Measurements from ENCODE around the gene ABCA3.

Gene ABCA3

DNA sequence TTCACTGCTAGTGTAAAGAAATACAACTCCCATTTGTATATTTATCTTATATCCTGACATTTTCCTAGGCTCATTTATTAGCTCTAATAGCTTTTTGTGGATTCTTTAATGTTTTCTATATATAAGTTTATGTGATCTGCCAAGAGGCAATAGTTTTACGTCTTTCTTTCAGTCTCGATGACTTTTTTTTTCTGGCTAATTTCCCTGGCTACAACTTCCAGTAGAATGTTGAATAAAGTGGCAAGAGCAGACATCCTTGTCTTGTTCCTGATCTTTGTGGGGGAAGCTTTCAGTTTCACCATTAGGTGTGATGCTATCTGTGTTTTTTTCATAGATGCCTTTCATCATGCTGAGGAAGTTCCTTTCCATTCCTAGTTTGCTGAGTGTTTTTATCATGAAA, 43.9 kb upstream of the ABCA3 start:
- H3K4me1 Mint-ChIP-seq = peaks cover 12% of the 10 kb centered on the region
- TF ChIP-seq, protein P1, sequence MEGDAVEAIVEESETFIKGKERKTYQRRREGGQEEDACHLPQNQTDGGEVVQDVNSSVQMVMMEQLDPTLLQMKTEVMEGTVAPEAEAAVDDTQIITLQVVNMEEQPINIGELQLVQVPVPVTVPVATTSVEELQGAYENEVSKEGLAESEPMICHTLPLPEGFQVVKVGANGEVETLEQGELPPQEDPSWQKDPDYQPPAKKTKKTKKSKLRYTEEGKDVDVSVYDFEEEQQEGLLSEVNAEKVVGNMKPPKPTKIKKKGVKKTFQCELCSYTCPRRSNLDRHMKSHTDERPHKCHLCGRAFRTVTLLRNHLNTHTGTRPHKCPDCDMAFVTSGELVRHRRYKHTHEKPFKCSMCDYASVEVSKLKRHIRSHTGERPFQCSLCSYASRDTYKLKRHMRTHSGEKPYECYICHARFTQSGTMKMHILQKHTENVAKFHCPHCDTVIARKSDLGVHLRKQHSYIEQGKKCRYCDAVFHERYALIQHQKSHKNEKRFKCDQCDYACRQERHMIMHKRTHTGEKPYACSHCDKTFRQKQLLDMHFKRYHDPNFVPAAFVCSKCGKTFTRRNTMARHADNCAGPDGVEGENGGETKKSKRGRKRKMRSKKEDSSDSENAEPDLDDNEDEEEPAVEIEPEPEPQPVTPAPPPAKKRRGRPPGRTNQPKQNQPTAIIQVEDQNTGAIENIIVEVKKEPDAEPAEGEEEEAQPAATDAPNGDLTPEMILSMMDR (IDR thresholded peaks at IDR 0.05; ENCODE audit: unreplicated experiment in 3 of 3) = no peak
- H3K9me3 Mint-ChIP-seq = peaks cover 15% of the 10 kb centered on the region
- no peaks in the 10 kb centered on the region for H3K36me3 Mint-ChIP-seq (ENCODE audit: low read depth)
- peaks cover 18% of the 10 kb centered on the region for H3K27me3 Mint-ChIP-seq (ENCODE audit: low read depth)
- peak overlapping the region in 2 of 3 experiments; percentile 8 to 39 for H3K27ac Mint-ChIP-seq
- no peak overlapping the region for H3K4me3 Mint-ChIP-seq

- Mint-ChIP-seq H3K4me3 (no peak overlapping the region), H3K9me3 (peaks cover 9% of the 10 kb centered on the region), H3K27me3 (ENCODE audit: low read depth) (peaks cover 21% of the 10 kb centered on the region), H3K4me1 (peaks cover 12% of the 10 kb centered on the region), H3K27ac (no peak overlapping the region), H3K36me3 (ENCODE audit: low read depth) (no peaks in the 10 kb centered on the region)
- TF ChIP-seq, protein P1 (IDR thresholded peaks at IDR 0.05; ENCODE audit: unreplicated experiment in 3 of 3) = no peak
These were observed 43.0 kb upstream of the ABCA3 start for GRCh38 chr16:2383501-2383900.

GRCh38 chr16:2374644-2375043, 34.1 kb upstream of the ABCA3 start:
- Mint-ChIP-seq H3K27ac (no peak overlapping the region), H3K36me3 (ENCODE audit: low read depth) (no peaks in the 10 kb centered on the region), H3K9me3 (no peaks in the 10 kb centered on the region), H3K4me3 (no peak overlapping the region), H3K27me3 (ENCODE audit: low read depth) (peaks cover 13% of the 10 kb centered on the region), H3K4me1 (peaks cover 18% of the 10 kb centered on the region)
- TF ChIP-seq, protein P1 (IDR thresholded peaks at IDR 0.05; ENCODE audit: unreplicated experiment in 3 of 3) = no peak

DNA sequence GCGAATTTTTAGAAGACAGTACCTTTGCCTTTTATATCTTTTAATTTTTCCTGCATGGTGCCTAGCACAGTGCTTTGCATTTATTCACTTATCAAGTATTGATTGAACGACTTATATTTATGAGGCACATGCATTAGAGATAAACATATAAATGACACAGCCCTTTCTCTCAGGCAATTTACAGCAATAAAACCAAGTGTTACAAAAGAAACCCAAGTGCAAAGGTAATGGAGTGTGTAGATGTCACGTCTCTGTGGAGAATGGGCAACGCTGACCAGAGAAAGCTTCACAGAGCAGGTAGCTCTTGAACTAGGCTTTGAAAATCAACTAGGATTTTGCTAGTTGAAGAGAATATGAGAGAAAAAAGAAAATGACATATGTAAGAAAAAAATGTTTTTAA, 32.6 kb upstream of the ABCA3 start:
- TF ChIP-seq, protein P1 (IDR thresholded peaks at IDR 0.05; ENCODE audit: unreplicated experiment in 3 of 3) = no peak
- no peaks in the 10 kb centered on the region for H3K36me3 Mint-ChIP-seq (ENCODE audit: low read depth)

DNA sequence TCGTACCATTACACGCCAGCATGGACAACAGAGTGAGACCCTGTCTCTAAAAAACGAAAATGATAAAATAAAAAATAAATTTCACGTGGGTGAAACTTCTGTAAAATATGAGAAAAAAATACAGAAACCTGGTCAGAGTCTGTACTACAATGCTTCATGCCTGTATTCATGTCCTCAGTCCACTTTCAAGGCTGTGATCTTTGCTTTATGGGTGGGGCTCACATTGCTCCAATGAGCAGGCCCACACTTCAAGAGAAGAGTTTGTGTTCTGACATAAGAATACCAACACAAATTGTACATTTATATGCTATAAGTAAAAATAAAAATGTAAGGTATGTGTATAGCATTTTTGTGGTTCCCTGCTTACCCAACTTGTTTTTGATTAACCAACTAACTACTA, 32.2 kb upstream of the ABCA3 start:
- Mint-ChIP-seq H3K4me3 (no peak overlapping the region), H3K4me1 (peaks cover 32% of the 10 kb centered on the region), H3K27me3 (ENCODE audit: low read depth) (peaks cover 8% of the 10 kb centered on the region), H3K36me3 (ENCODE audit: low read depth) (no peaks in the 10 kb centered on the region), H3K9me3 (no peaks in the 10 kb centered on the region), H3K27ac (no peak overlapping the region)
- TF ChIP-seq, protein P1 (IDR thresholded peaks at IDR 0.05; ENCODE audit: unreplicated experiment in 3 of 3) = no peak

More for the DNA sequence above, 32.6 kb upstream of the ABCA3 start:
- H3K9me3 Mint-ChIP-seq = no peaks in the 10 kb centered on the region
- peaks cover 29% of the 10 kb centered on the region for H3K4me1 Mint-ChIP-seq
- H3K27me3 Mint-ChIP-seq (ENCODE audit: low read depth) = peaks cover 8% of the 10 kb centered on the region
- H3K4me3 Mint-ChIP-seq = no peak overlapping the region
- no peak overlapping the region for H3K27ac Mint-ChIP-seq

DNA sequence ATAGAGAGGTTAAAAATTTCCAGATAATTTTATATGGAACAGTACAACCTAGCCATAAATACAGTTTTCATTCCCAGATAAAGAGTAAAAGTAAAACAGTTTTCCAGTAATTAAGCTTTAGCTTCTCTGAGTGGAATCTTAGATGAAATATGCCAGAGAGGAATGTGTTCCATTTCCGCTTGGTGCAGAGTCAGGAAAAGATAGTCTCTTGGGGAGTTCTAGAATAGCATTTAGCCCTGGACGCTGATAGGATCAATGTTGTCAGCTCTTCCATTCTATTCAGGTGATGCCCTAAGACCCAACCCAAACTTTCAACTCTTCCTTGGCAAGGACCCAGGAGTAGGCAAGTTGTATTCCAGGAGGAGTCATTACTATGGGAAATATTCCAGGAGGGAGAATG, 30.9 kb upstream of the ABCA3 start:
- no peak overlapping the region for H3K4me3 Mint-ChIP-seq
- H3K9me3 Mint-ChIP-seq = no peaks in the 10 kb centered on the region
- H3K4me1 Mint-ChIP-seq = peaks cover 38% of the 10 kb centered on the region
- TF ChIP-seq, protein P1 (IDR thresholded peaks at IDR 0.05; ENCODE audit: unreplicated experiment in 3 of 3) = no peak
- H3K27ac Mint-ChIP-seq = peak overlapping the region in 2 of 3 experiments; percentile 67 to 68
- H3K36me3 Mint-ChIP-seq (ENCODE audit: low read depth) = no peaks in the 10 kb centered on the region
- H3K27me3 Mint-ChIP-seq (ENCODE audit: low read depth) = peaks cover 8% of the 10 kb centered on the region
